ENCODE results near the gene MMRN1.

The MMRN1 gene

GRCh38 chr4:89922848-89923416 is 28.3 kb downstream of the MMRN1 start (continued):
- TF ChIP-seq, protein P1, sequence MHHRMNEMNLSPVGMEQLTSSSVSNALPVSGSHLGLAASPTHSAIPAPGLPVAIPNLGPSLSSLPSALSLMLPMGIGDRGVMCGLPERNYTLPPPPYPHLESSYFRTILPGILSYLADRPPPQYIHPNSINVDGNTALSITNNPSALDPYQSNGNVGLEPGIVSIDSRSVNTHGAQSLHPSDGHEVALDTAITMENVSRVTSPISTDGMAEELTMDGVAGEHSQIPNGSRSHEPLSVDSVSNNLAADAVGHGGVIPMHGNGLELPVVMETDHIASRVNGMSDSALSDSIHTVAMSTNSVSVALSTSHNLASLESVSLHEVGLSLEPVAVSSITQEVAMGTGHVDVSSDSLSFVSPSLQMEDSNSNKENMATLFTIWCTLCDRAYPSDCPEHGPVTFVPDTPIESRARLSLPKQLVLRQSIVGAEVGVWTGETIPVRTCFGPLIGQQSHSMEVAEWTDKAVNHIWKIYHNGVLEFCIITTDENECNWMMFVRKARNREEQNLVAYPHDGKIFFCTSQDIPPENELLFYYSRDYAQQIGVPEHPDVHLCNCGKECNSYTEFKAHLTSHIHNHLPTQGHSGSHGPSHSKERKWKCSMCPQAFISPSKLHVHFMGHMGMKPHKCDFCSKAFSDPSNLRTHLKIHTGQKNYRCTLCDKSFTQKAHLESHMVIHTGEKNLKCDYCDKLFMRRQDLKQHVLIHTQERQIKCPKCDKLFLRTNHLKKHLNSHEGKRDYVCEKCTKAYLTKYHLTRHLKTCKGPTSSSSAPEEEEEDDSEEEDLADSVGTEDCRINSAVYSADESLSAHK (tag by site-specific recombination; IDR thresholded peaks at IDR 0.05): no peak
- TF ChIP-seq ZNF626 (tag by site-specific recombination; IDR thresholded peaks at IDR 0.05) (no peak), ZNF48 (tag by site-specific recombination; IDR thresholded peaks at IDR 0.05) (no peak), INSM2 (tag by site-specific recombination; IDR thresholded peaks at IDR 0.05) (no peak)
- TF ChIP-seq, protein P2, sequence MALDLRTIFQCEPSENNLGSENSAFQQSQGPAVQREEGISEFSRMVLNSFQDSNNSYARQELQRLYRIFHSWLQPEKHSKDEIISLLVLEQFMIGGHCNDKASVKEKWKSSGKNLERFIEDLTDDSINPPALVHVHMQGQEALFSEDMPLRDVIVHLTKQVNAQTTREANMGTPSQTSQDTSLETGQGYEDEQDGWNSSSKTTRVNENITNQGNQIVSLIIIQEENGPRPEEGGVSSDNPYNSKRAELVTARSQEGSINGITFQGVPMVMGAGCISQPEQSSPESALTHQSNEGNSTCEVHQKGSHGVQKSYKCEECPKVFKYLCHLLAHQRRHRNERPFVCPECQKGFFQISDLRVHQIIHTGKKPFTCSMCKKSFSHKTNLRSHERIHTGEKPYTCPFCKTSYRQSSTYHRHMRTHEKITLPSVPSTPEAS (tag by site-specific recombination; IDR thresholded peaks at IDR 0.05): no peak

- H3K9me3 ChIP-seq (ENCODE audit: control insufficient read depth, insufficient read depth, low read depth, low read length): no peaks in the 10 kb centered on the region
- H3K4me3 ChIP-seq (ENCODE audit: low read depth, low read length): no peak overlapping the region
- H3K4me1 ChIP-seq (ENCODE audit: control insufficient read depth, insufficient read depth, low read length): no peaks in the 10 kb centered on the region
- no peak overlapping the region for H3K27ac ChIP-seq (ENCODE audit: extremely low read depth, low read depth, low read length)
- no peaks in the 10 kb centered on the region for H3K36me3 ChIP-seq (ENCODE audit: control insufficient read depth in 2 of 2, insufficient read depth in 1 of 2, low read length in 2 of 2)
- TF ChIP-seq ZNF174 (tag by site-specific recombination; IDR thresholded peaks at IDR 0.05): no peak
- no peak for TF ChIP-seq GLIS2 (tag by site-specific recombination; IDR thresholded peaks at IDR 0.05)
- TF ChIP-seq MEIS1 (CRISPR knock-in tag; IDR thresholded peaks at IDR 0.05; ENCODE audit: borderline replicate concordance): no peak
- TF ChIP-seq EGR2 (tag by site-specific recombination; IDR thresholded peaks at IDR 0.05; ENCODE audit: low read depth): no peak
- no peak for TF ChIP-seq ZNF621 (tag by site-specific recombination; IDR thresholded peaks at IDR 0.05)
- ChIA-PET POLR2A (no interaction called here), CTCF (no interaction called here)
Observed at GRCh38 chr4:89928838-89929237, 34.2 kb downstream of the MMRN1 start.

DNA sequence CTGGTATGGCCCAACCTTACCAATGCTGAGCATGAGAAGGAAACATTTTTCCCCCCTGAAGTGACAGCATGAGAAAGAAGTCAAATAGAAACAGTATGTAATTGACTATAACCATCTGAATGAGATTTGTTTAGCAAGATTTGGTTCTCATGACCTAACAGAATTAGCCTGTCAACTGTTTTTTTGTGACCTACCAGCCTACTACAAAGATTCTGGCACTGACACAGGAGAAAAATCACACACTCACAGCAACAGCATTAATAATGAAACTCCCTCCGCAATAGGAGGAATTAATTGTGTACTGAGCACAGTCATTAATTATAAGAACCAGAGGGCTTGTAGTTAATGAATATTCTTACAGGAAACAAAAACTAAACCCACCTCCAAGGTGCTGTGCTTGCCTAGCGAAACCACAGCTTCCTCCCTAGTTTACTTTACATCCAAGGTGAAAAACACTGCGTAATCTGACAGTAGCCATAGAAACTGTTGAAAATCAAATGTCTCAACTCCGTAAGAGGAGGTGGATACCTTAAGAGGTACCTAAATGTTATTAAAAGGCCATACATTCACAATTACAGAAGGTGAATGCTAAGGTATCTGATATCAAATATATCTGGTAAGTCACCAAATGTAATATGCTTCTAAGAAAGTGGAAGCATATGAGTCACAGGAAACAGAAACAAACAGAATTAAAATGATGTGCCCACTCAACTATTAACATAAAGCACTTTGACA is 34.9 kb downstream of the MMRN1 start:
- no peak overlapping the region for H3K4me3 ChIP-seq (ENCODE audit: low read depth, low read length)
- H3K9me3 ChIP-seq (ENCODE audit: control insufficient read depth, insufficient read depth, low read depth, low read length): no peaks in the 10 kb centered on the region
- POLR2A ChIA-PET: no interaction called here
- CTCF ChIA-PET: interaction anchor here (0.8 kb wide), 1 partner anchor 272 kb away, joined by 3 read pairs; no protein-coding TSS in a partner anchor
- TF ChIP-seq, protein P3, sequence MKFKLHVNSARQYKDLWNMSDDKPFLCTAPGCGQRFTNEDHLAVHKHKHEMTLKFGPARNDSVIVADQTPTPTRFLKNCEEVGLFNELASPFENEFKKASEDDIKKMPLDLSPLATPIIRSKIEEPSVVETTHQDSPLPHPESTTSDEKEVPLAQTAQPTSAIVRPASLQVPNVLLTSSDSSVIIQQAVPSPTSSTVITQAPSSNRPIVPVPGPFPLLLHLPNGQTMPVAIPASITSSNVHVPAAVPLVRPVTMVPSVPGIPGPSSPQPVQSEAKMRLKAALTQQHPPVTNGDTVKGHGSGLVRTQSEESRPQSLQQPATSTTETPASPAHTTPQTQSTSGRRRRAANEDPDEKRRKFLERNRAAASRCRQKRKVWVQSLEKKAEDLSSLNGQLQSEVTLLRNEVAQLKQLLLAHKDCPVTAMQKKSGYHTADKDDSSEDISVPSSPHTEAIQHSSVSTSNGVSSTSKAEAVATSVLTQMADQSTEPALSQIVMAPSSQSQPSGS (tag by site-specific recombination; IDR thresholded peaks at IDR 0.05; ENCODE audit: low read depth): no peak
- no peak for TF ChIP-seq ZNF174 (tag by site-specific recombination; IDR thresholded peaks at IDR 0.05)
- no peak for TF ChIP-seq ZNF704 (tag by site-specific recombination; IDR thresholded peaks at IDR 0.05)
- TF ChIP-seq ZNF223 (tag by site-specific recombination; IDR thresholded peaks at IDR 0.05): no peak
- TF ChIP-seq ZNF548 (tag by site-specific recombination; IDR thresholded peaks at IDR 0.05): no peak
- no peak for TF ChIP-seq ZFHX2 (tag by site-specific recombination; conservative IDR thresholded peaks at IDR 0.05)
- TF ChIP-seq ZFP41 (tag by site-specific recombination; IDR thresholded peaks at IDR 0.05; ENCODE audit: borderline replicate concordance): no peak
- no peak overlapping the region for H3K27ac ChIP-seq (ENCODE audit: extremely low read depth, low read depth, low read length)
- H3K36me3 ChIP-seq (ENCODE audit: control insufficient read depth in 2 of 2, insufficient read depth in 1 of 2, low read length in 2 of 2): no peaks in the 10 kb centered on the region
- no peaks in the 10 kb centered on the region for H3K4me1 ChIP-seq (ENCODE audit: control insufficient read depth, insufficient read depth, low read length)
